Ovary (tissue), 9 donors: ENCODE measurements around the gene FBN1. TPM values are rescaled to one million over a fixed set of nuclear protein-coding genes. Genes with fewer than 3 reads are reported as not detected.

Experiments used
- DNase-seq, 5 donors: peaks; one replicate each; pipeline ENCODE4 v3.0.0-alpha.2; 2019 to 2020
- H3K27ac ChIP-seq, 2 donors: fragments of 200-600 bp; one replicate each; pipeline versions ENCODE4 v1.5.1 to v1.8.0; 2019 to 2022
- H3K27me3 ChIP-seq: fragments of 200-600 bp; one replicate; pipeline ENCODE4 v1.8.0; 2022
- H3K36me3 ChIP-seq: fragments of 200-600 bp; sonication (generic); one replicate; pipeline ENCODE4 v1.5.1; 2019
- H3K4me1 ChIP-seq: one replicate; pipeline ENCODE4 v1.8.1; 2013; ENCODE audit warnings: mild to moderate bottlenecking, moderate library complexity; ENCODE audit not compliant: insufficient read depth
- H3K4me3 ChIP-seq: fragments of 200-600 bp; sonication (generic); one replicate; pipeline ENCODE4 v1.5.1; 2017
- H3K9me3 ChIP-seq, 2 donors: fragments of 200-600 bp in 1 of 2; sonication (generic) in 1 of 2; one replicate each; pipeline versions ENCODE4 v1.5.1 to v1.8.1; 2013 to 2019; ENCODE audit warnings: mild to moderate bottlenecking in 1 of 2, moderate library complexity in 1 of 2
- EP300 ChIP-seq: sonication (generic); formaldehyde crosslinking; IDR thresholded peaks from one replicate; pipeline ENCODE4 v1.6.1; 2017; ENCODE audit warnings: antibody characterized with exemption
- POLR2A ChIP-seq: fragments of 450-650 bp; IDR thresholded peaks from one replicate; pipeline ENCODE4 v1.6.1; 2017; ENCODE audit warnings: antibody characterized with exemption, mild to moderate bottlenecking, moderate library complexity
- WGBS, 3 donors: extraction: QIAGEN DNeasy Blood & Tissue Kit in 1 of 3; methylation state at CpG; one replicate each; pipeline versions ENCODE4 v1.1.5 to v1.1.7; 2013 to 2017; 5-methylcytosine and 5-hydroxymethylcytosine counted together
- intact Hi-C, 4 donors: fragments of 100-400 bp; cut with DNase I; formaldehyde crosslinking; loops; one replicate each; pipeline versions ENCODE4 v1.11.0 to v1.15.1; 2022 to 2023
- polyA plus RNA-seq, 2 donors: library from polyadenylated mRNA; stranded (reverse); fragments of 200-250 nt in 1 of 2; fragments of 350-450 nt in 1 of 2; fragmentation: Illumina TruSeq in 1 of 2; extraction: RNeasy Lipid Tissue Mini Kit (QIAGEN cat#74804) in 1 of 2; gene quantifications; one replicate each; pipeline ENCODE4 v1.2.3, GENCODE V29; 2013 to 2014
- total RNA-seq, 7 donors: library from RNA; depleted of rRNA in 2 of 7; stranded (reverse); fragments of >200 nt in 2 of 7; fragmentation: NEBNext Ultra II Directional in 3 of 7; extraction: Animal tissue kit (Norgen Biotek cat#: 25700) in 3 of 7; gene quantifications; one replicate each; pipeline versions ENCODE4 v1.1.0 to v1.2.4, GENCODE V29; 2016 to 2023
- TF ChIP-seq, protein P1 (sequence below), 3 donors: fragments of 450-650 bp in 2 of 3; fragments of 200-600 bp in 1 of 3; IDR thresholded peaks; one replicate each; pipeline versions ENCODE4 v1.5.1 to v1.8.0; 2016 to 2022; ENCODE audit warnings: antibody characterized with exemption in 3 of 3, mild to moderate bottlenecking in 1 of 3
- donor health status: DM: no; HTN: no; CAD: no; lungs with moderate emphysema.
- donor health status: DM: no; HTN: no; CAD: no.
- donor health status: Bipolar disorder and iron deficiency.
- donor health status: DM: yes; HTN: yes; CAD: no.
- donor health status: DM: no; HTN: no; CAD: no.
- donor health status: DM: yes; HTN: yes; CAD: no.

Gene FBN1
- total and polyA plus RNA-seq, 9 donors: 62.5 to 159 (median 97.4) TPM

- DNase-seq: no peak
- Histone ChIP-seq H3K4me3 (no peak overlapping the region), H3K36me3 (no peaks in the 10 kb centered on the region), H3K27me3 (no peaks in the 10 kb centered on the region), H3K27ac (no peak overlapping the region), H3K4me1 (no peaks in the 10 kb centered on the region), H3K9me3 (no peaks in the 10 kb centered on the region)
- intact Hi-C loops: no loop called here
- WGBS, 3 donors: 96 to 99% (median 98%) methylated on average over 2 of the region's 2 CpGs
- TF ChIP-seq POLR2A (no peak), EP300 (no peak)
- TF ChIP-seq, protein P1, sequence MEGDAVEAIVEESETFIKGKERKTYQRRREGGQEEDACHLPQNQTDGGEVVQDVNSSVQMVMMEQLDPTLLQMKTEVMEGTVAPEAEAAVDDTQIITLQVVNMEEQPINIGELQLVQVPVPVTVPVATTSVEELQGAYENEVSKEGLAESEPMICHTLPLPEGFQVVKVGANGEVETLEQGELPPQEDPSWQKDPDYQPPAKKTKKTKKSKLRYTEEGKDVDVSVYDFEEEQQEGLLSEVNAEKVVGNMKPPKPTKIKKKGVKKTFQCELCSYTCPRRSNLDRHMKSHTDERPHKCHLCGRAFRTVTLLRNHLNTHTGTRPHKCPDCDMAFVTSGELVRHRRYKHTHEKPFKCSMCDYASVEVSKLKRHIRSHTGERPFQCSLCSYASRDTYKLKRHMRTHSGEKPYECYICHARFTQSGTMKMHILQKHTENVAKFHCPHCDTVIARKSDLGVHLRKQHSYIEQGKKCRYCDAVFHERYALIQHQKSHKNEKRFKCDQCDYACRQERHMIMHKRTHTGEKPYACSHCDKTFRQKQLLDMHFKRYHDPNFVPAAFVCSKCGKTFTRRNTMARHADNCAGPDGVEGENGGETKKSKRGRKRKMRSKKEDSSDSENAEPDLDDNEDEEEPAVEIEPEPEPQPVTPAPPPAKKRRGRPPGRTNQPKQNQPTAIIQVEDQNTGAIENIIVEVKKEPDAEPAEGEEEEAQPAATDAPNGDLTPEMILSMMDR (IDR thresholded peaks at IDR 0.05): no peak
These were observed 131.2 kb downstream of the FBN1 start for GRCh38 chr15:48514103-48514816.

DNA sequence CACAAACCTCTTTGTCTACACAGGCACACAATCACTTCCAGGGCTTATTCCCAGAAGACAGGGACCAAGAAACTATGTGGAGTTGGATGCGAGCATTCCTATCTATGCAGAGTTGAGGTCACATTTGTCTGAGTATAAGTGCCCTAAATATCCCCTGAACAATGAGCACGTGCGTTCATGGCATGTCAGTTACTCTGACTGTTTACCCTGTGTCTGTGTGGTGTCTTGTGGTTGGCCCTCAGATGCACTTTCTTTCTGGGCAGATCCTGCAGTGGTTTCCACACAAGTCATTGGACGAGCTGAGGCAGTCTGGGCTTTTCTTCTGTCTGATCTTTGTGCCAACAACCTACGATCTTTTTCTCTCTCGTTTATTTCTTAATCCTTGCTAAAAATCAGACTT lies 134.5 kb downstream of the FBN1 start:
- no peaks in the 10 kb centered on the region for H3K36me3 ChIP-seq
- intact Hi-C loops: no loop called here
- H3K4me3 ChIP-seq: no peak overlapping the region
- H3K27ac ChIP-seq: no peak overlapping the region
- H3K27me3 ChIP-seq: no peaks in the 10 kb centered on the region
- H3K4me1 ChIP-seq: peaks cover 3% of the 10 kb centered on the region
- no peaks in the 10 kb centered on the region for H3K9me3 ChIP-seq
- no peak for DNase-seq
- TF ChIP-seq POLR2A (no peak), EP300 (no peak)
- TF ChIP-seq, protein P1 (IDR thresholded peaks at IDR 0.05): no peak
- WGBS, 3 donors: 67 to 81% (median 72%) methylated on average over 6 of the region's 6 CpGs

- H3K9me3 ChIP-seq: no peaks in the 10 kb centered on the region
- no peak for TF ChIP-seq POLR2A
- TF ChIP-seq, protein P1 (IDR thresholded peaks at IDR 0.05): peak; percentile 37 to 51 (median 46)
- H3K36me3 ChIP-seq: no peaks in the 10 kb centered on the region
- 29 to 49% (median 48%) methylated on average over 2 of the region's 2 CpGs for WGBS, 3 donors
- H3K4me1 ChIP-seq: peaks cover 3% of the 10 kb centered on the region
- H3K27ac ChIP-seq: peak overlapping the region in 1 of 2 donors; percentile 33
- H3K4me3 ChIP-seq: no peak overlapping the region
- peak in 2 of 5 donors; percentile 25 to 60 for DNase-seq
- H3K27me3 ChIP-seq: no peaks in the 10 kb centered on the region
- intact Hi-C loops: no loop called here
These were observed 138.0 kb downstream of the FBN1 start for GRCh38 chr15:48507416-48508065.

DNA sequence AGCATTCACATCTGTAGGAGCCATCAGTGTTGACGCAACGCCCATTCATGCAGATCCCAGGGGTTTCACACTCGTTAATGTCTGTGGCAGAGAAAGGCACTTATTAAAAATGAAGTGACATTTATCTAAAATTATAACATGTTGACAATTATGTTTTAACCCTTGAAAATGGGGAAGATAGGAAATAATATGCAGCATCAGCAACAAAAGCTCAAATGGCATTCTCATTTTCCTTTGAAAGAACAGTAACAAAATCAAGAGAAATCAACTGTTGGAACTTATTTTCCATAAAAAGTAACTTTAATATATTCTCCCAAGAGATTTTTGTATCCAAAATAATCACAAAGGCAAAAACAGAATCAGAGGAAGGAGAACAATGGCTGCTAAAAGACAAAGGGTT lies 140.4 kb downstream of the FBN1 start:
- H3K4me3 ChIP-seq: no peak overlapping the region
- intact Hi-C loops: no loop called here
- H3K27ac ChIP-seq: no peak overlapping the region
- DNase-seq: no peak
- no peaks in the 10 kb centered on the region for H3K9me3 ChIP-seq
- H3K36me3 ChIP-seq: no peaks in the 10 kb centered on the region
- H3K4me1 ChIP-seq: peaks cover 3% of the 10 kb centered on the region
- H3K27me3 ChIP-seq: no peaks in the 10 kb centered on the region
- 96 to 98% (median 97%) methylated on average over 3 of the region's 3 CpGs for WGBS, 3 donors
- TF ChIP-seq EP300 (no peak), POLR2A (no peak)
- TF ChIP-seq, protein P1 (IDR thresholded peaks at IDR 0.05): no peak
